GM12878 (cell line): ENCODE results near the gene SMC3. TPM values are rescaled to one million over a fixed set of nuclear protein-coding genes. Genes with fewer than 3 reads are reported as not detected.

Experiments used
- BHLHE40 ChIP-seq, 2 experiments: fragments of 450-650 bp in 1 of 2; IDR thresholded peaks; 2 replicates each; pipeline ENCODE4 v1.6.1; 2011 to 2017; ENCODE audit warnings: low read depth in 2 of 2, borderline replicate concordance in 1 of 2, improper control_type of control experiment in 1 of 2, low read length in 1 of 2, mild to moderate bottlenecking in 1 of 2
- CTCF ChIP-seq, 3 experiments: IDR thresholded peaks in 2 of 3; conservative IDR thresholded peaks in 1 of 3; 2 replicates each; pipeline ENCODE4 v1.5.1; 2011; ENCODE audit warnings: low read depth in 3 of 3, low read length in 3 of 3, mild to moderate bottlenecking in 3 of 3, control low read depth in 2 of 3, moderate library complexity in 2 of 3, inconsistent platforms in 1 of 3, mixed read lengths in 1 of 3; ENCODE audit not compliant: control insufficient read depth in 2 of 3, insufficient read depth in 1 of 3; ENCODE audit errors: extremely low read depth in 1 of 3
- GATAD2B ChIP-seq: fragments of 450-650 bp; conservative IDR thresholded peaks from 2 replicates; pipeline ENCODE4 v1.6.1; 2017; ENCODE audit warnings: low read depth, mild to moderate bottlenecking, moderate library complexity
- HSF1 ChIP-seq: fragments of 150-350 bp; IDR thresholded peaks from 2 replicates; pipeline ENCODE4 v1.6.1; 2014; ENCODE audit warnings: mild to moderate bottlenecking, low read depth, low read length
- IKZF2 ChIP-seq, 2 experiments: fragments of 450-650 bp; IDR thresholded peaks; 2 replicates each; pipeline ENCODE4 v1.6.1; 2017; ENCODE audit warnings: mild to moderate bottlenecking in 2 of 2, moderate library complexity in 2 of 2
- NBN ChIP-seq: fragments of 450-650 bp; IDR thresholded peaks from 2 replicates; pipeline ENCODE4 v1.6.1; 2016
- PRDM15 ChIP-seq: fragments of 450-650 bp; formaldehyde crosslinking; IDR thresholded peaks from 2 replicates; pipeline ENCODE4 v1.4.0; 2020; ENCODE audit warnings: mild to moderate bottlenecking, moderate library complexity
- RELA ChIP-seq: fragments of 450-650 bp; IDR thresholded peaks from 2 replicates; pipeline ENCODE4 v1.8.0; 2014; ENCODE audit warnings: borderline replicate concordance; ENCODE audit not compliant: partially characterized antibody
- REST ChIP-seq: IDR thresholded peaks from 2 replicates; pipeline ENCODE4 v1.6.1; 2012; ENCODE audit warnings: mild to moderate bottlenecking, low read depth, low read length
- SKIL ChIP-seq: fragments of 450-650 bp; IDR thresholded peaks from 2 replicates; pipeline ENCODE4 v1.6.1; 2017; ENCODE audit warnings: mild to moderate bottlenecking, low read depth, inconsistent platforms; ENCODE audit not compliant: poor library complexity, severe bottlenecking
- STAT3 ChIP-seq: IDR thresholded peaks from 2 replicates; pipeline ENCODE4 v1.6.1; 2011; ENCODE audit warnings: low read depth, low read length, improper control_type of control experiment
- TBL1XR1 ChIP-seq: IDR thresholded peaks from 2 replicates; pipeline ENCODE4 v1.6.1; 2012; ENCODE audit warnings: low read depth, low read length, improper control_type of control experiment
- WRNIP1 ChIP-seq: IDR thresholded peaks from 2 replicates; pipeline ENCODE4 v1.6.1; 2011; ENCODE audit warnings: low read depth, low read length, improper control_type of control experiment, borderline replicate concordance
- YY1 ChIP-seq: IDR thresholded peaks from 2 replicates; pipeline ENCODE4 v1.6.1; 2011; ENCODE audit warnings: low read depth, mild to moderate bottlenecking, low read length
- ZNF217 ChIP-seq: fragments of 450-650 bp; IDR thresholded peaks from 2 replicates; pipeline ENCODE4 v1.6.1; 2017; ENCODE audit warnings: antibody characterized with exemption, mild to moderate bottlenecking
- polyA plus RNA-seq, 11 experiments: library from polyadenylated mRNA; depleted of rRNA in 4 of 11; unstranded in 6 of 11; stranded (reverse) in 5 of 11; fragments of >200 nt; fragmentation: Nextera tagmentation in 4 of 11; fragmentation: Illumina TruSeq in 1 of 11; extraction: Ambion mirVana in 4 of 11; extraction: Trizol in 1 of 11; gene quantifications; 1 replicate in 1 of 11; 2 replicates in 10 of 11; pipeline versions ENCODE4 v1.2.1 to v1.2.3, GENCODE V29; 2011 to 2016; ENCODE audit warnings: inconsistent platforms in 2 of 11, missing spikeins in 2 of 11, low read depth in 1 of 11
- total RNA-seq, 4 experiments: library from RNA; depleted of rRNA in 3 of 4; stranded (reverse); fragments of >200 nt in 3 of 4; fragmentation: Illumina TruSeq in 1 of 4; extraction: Trizol in 1 of 4; gene quantifications; 2 replicates each; pipeline versions ENCODE4 v1.2.1 to v1.2.3, GENCODE V29; 2013 to 2021

The SMC3 gene
- total and polyA plus RNA-seq, 10 of the 15 experiments (the other 5 are each of a cell fraction or from before 2014, with no cell fraction given) = 30.4 to 123 (median 48.3) TPM

- no peak for TF ChIP-seq WRNIP1
- peak; percentile 28 for TF ChIP-seq SKIL
- peak; percentile 72 to 83 (median 73) for TF ChIP-seq CTCF (IDR thresholded peaks at IDR 0.05 in 2 of 3, conservative IDR thresholded peaks at IDR 0.05 in 1 of 3; ENCODE audit: control insufficient read depth in 2 of 3, extremely low read depth in 1 of 3, insufficient read depth in 1 of 3, low read depth in 3 of 3, low read length in 3 of 3)
- no peak for TF ChIP-seq PRDM15 (CRISPR knock-in tag)
- TF ChIP-seq STAT3 = no peak
- TF ChIP-seq BHLHE40 (IDR thresholded peaks at IDR 0.05; ENCODE audit: borderline replicate concordance in 1 of 2, low read depth in 2 of 2, low read length in 1 of 2) = 0 out of 4 replicates have a peak, but pooled peaks of 1 of the 2 experiments have one; percentile 8
- no peak for TF ChIP-seq GATAD2B
- no peak for TF ChIP-seq ZNF217
- no peak for TF ChIP-seq IKZF2 (IDR thresholded peaks at IDR 0.05)
- no peak for TF ChIP-seq REST
- TF ChIP-seq TBL1XR1 = no peak
- no peak for TF ChIP-seq RELA
- peak; percentile 53; the same call in 1 of the 2 replicates for TF ChIP-seq NBN
- no peak for TF ChIP-seq HSF1
- TF ChIP-seq YY1 = peak; percentile 71
Observed at GRCh38 chr10:110547139-110547761, 20.2 kb upstream of the SMC3 start (continued).
